ENCODE results near the gene CPB2.
A peak's percentile ranks its signal among the peaks of the same experiment; 100 is the strongest.

CPB2 gene

GRCh38 chr13:46097015-46097414, 7.8 kb downstream of the CPB2 start:
- DNase-seq: no peak

DNA sequence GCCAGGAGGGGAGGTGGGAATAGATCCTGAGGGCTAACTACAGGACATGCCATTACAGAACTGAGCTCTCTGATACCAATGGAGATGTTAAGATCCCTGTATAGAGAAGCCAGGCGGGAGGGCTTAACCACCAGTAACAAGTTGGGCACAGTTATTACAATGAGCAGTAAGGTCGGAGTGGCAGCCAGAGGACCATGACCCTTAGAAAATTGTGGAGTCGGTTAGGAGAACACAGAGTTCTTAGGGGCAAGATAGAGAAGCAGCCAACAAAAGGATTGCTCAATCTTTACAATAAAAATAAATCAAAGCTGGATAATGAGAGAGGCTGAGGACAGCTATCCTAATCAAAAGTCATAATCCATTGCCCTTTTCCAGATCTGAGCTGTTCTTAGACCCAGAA, 10.4 kb downstream of the CPB2 start:
- DNase-seq: no peak

- DNase-seq: no peak
Measured at GRCh38 chr13:46088821-46089562, 15.8 kb downstream of the CPB2 start.

DNA sequence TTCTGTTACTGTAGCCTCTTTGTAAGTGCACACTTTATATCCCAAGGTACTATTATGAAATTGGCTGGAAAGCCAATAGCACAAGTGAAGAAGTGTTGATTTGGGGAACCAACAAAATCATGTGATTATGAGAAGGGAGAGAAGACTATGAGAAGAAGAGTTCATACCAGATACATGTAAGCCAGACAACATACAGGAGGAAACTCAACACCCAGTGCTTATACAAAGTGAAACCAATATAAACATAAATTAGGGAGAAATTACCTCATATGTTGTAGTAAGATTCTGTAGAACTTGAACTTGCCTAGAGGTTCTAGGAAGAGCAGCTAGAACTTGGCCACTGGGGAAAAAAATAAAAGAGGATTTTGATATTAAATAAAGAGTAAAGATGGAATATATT, 17.4 kb downstream of the CPB2 start:
- DNase-seq: no peak

GRCh38 chr13:46086985-46087384, 17.8 kb downstream of the CPB2 start:
- DNase-seq: no peak

- DNase-seq: no peak
Measured at GRCh38 chr13:46086421-46086922, 18.4 kb downstream of the CPB2 start.

- DNase-seq: no peak
Measured at GRCh38 chr13:46085737-46086136, 19.1 kb downstream of the CPB2 start.

GRCh38 chr13:46082324-46082723, 22.5 kb downstream of the CPB2 start:
- DNase-seq: no peak

DNA sequence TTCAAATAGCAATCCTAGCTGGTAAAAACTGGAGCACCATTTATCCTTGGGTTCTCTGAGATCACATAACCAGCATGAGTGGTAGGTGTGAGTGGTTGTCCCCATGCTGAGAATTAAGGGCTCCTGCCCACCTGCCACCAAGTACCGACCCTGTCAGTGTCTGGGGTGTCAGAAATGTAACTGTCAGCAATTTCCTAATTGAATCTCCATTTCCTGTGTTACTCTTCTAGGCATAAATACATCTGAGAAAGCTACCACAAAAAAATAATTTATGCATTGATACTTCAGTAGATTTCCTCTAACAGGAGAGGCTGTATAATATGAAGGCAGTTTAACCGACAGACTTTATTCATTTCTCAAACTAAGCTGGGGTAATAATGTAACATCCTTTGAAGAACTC, 25.1 kb downstream of the CPB2 start:
- DNase-seq: no peak

DNA sequence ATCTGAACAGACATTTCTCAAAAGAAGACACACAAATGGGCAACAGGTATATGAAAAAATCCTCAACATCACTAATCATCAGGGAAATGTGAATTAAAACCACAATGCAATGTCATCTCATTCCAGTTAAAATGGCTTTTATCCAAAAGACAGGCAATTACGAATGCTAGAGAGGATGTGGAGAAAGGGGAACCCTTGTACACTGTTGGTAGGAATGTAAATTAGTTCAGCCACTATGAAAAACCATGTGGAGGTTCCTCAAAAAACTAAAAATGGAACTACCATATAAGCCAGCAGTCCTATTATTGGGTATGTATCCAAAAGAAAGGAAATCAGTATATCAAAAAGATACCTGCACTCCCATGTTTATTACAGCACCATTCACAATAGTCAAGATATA, 27.6 kb downstream of the CPB2 start:
- peak; percentile 45 for DNase-seq

DNA sequence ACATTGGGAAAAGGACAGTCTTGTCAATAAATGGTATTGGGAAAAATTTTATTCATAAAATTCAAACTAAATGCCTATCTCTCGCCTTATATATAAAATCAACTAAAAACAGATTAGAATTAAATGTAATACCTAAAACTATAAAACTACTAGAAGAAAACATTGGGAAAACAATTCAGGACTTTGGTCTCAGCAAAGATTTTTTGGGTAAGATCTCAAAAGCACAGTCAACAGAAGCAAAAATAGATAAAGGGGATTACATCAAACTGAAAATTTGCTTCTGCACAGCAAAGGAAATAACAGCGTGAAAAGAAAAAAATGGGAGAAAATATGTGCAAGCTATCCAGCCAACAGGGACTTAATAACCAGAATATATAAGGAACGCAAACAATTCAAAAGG, 28.0 kb downstream of the CPB2 start:
- no peak for DNase-seq

GRCh38 chr13:46075811-46076210, 29.0 kb downstream of the CPB2 start:
- DNase-seq: no peak

DNA sequence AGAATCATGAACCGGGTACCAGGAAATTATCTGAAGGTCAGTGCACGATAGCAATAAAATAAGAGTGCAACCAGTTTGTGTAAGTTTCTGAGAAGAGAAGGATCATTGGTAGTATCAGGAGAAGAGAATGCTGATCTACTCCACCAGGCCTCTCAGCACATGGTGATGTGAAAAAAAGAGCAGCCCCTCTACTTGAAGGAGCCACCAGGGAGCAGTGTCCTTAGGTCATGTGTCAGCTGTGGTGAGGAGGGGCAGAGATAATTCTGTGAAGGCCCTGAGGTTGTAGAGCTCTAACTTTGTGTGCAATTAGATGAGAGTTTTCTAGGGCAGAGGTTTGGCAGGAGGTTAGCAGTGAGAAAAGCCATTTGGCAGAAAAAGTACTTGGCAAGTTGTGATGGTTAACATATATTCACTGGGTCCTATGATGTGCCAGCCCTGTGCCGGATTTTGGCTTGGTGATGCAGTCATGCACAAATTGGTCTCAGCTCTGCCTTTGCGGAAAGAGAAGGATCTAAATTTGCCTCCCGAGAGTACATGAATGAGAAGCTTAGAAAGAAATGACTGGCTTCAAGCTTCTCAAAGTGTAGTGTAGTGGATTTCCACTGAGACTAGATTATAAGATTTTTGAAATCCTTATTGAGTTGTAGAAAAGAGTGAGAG, 33.1 kb downstream of the CPB2 start:
- peak; percentile 42 to 43 for DNase-seq

DNA sequence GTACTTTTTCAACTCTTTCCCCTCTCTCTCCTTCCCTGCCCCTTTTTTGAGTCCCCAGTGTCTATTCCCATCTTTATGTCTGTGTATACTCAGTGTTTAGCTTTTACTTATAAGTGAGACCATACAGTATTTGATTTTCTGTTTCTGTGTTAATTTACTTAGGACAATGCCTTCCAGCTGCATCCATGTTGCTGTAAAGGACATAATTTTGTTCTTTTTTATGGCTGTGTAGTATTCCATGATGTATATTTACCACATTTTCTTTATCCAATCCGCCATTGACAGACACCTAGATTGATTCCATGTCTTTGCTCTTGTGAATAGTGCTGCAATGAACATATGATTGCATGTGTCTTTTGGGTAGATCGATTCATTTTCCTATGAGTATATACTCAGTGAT, 41.5 kb downstream of the CPB2 start:
- DNase-seq: no peak

DNA sequence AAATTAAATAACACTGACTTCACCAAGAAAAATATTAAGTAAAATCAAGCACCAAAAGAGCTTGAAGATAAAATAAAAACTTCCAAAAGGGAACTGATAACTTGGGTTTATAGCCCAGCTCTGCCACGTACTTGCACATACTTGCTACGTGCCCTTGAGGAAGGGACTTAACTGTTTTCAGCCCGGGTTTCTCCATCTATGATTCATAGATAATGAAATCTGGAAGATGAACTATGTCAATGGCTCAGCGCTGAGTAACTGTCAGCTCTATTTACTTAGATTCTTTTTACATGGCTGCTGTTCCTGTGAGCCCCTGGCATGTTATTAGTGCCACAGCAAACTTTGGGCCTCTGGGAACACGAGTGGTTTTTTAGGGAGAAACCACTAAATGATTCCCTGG, 42.6 kb downstream of the CPB2 start:
- DNase-seq: no peak

- DNase-seq: no peak
Measured at GRCh38 chr13:46059405-46059804, 45.4 kb downstream of the CPB2 start.

DNA sequence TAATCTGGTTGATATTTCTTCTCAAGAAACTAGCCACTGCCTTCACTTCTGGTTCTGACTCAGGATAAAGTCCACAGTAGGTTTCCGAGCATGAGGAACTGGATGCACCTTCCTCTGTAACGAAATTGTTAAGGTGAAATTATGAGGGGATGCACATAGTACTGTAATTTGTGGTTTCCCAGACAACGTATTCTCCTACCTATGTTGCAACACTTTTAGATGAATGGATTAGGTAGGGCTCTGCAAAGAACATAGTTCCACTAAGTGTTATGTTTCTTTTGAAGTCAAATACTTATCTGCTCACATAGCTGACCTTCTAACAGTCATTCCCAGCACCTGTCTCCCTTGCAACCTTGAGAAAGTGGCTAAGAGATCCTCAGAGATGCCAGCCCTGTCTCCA, 46.6 kb downstream of the CPB2 start:
- DNase-seq: no peak

- DNase-seq: peak; percentile 16 to 20
Measured at GRCh38 chr13:46057256-46058015, 47.4 kb downstream of the CPB2 start.

GRCh38 chr13:46053162-46054012, 51.4 kb downstream of the CPB2 start:
- no peak for DNase-seq

GRCh38 chr13:46052319-46053161, 52.3 kb downstream of the CPB2 start, which contains the start of gene ZC3H13:
ZC3H13 (minus strand) TSS chr13:46052746; CDS start chr13:46045507, 7,239 bp downstream.
- peak; percentile 96 for DNase-seq

DNA sequence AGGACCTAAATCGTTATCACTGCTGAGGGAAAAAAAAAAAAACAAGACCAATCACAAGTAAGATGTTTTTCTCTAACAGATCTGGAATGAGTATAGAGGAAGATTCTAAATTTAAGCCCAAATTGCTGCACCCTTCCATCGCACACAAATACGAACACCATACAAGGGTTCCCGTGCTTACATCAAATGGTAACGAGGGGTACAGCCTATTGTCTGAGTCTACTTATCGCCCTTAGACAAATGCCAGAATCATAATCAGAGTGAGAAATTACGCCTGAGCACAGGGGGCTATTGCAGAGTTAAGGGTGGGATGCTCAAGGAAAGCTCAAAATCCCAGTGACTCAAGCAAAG, 52.9 kb downstream of the CPB2 start:
- DNase-seq: peak in 1 of 2 experiments; percentile 39

GRCh38 chr13:46050771-46051170, 54.1 kb downstream of the CPB2 start:
- no peak for DNase-seq
